Activated CD4-positive, alpha-beta T cell treated with anti-CD3 and anti-CD28 coated beads for 36 hours (primary cell): ENCODE measurements around the gene MMD. TPM values are rescaled to one million over a fixed set of nuclear protein-coding genes. Genes with fewer than 3 reads are reported as not detected.

ENCODE experiments used
- ATAC-seq: fragments of 200-7000 bp; cut with Tn5 transposase; one replicate; pipeline ENCODE4 v1.10.0; 2021; ENCODE audit warnings: mild to moderate bottlenecking, moderate library complexity
- CTCF ChIA-PET: fragments of 350-600 bp; sonication (Branson Sonifier 250); formaldehyde crosslinking; loops from one replicate; lab custom pipeline; 2021; ENCODE audit warnings: antibody characterized with exemption; lab: Charles Lee
- POLR2A ChIA-PET: fragments of 350-600 bp; sonication (Branson Sonifier 250); formaldehyde crosslinking; loops from one replicate; lab custom pipeline; 2021; ENCODE audit warnings: antibody characterized with exemption, inconsistent platforms; lab: Charles Lee
- DNase-seq: peaks from one replicate; pipeline ENCODE4 v3.0.0-alpha.2; 2020
- H3K27ac Mint-ChIP-seq: one replicate; pipeline ENCODE4 v1.8.0; 2021; ENCODE audit warnings: mixed read lengths
- H3K27me3 Mint-ChIP-seq: one replicate; pipeline ENCODE4 v1.8.0; 2021; ENCODE audit warnings: mixed read lengths
- H3K36me3 Mint-ChIP-seq: one replicate; pipeline ENCODE4 v1.8.0; 2021; ENCODE audit warnings: low read depth, mixed read lengths
- H3K4me1 Mint-ChIP-seq: one replicate; pipeline ENCODE4 v1.8.0; 2021; ENCODE audit warnings: mixed read lengths
- H3K4me3 Mint-ChIP-seq: one replicate; pipeline ENCODE4 v1.8.0; 2021; ENCODE audit warnings: mild to moderate bottlenecking, moderate library complexity, mixed read lengths
- H3K9me3 Mint-ChIP-seq: one replicate; pipeline ENCODE4 v1.8.0; 2021; ENCODE audit warnings: low read depth, mixed read lengths
- intact Hi-C, 2 experiments: fragments of 100-400 bp; cut with DNase I in 1 of 2; cut with micrococcal nuclease in 1 of 2; formaldehyde crosslinking; loops; one replicate each; pipeline versions ENCODE4 v1.14.2 to v1.15.1; 2022 to 2024; cut with DNase I, micrococcal nuclease
- total RNA-seq, 2 experiments: library from RNA; stranded (reverse); gene quantifications; one replicate each; pipeline ENCODE4 v1.2.3, GENCODE V29; 2021

Gene MMD
- total RNA-seq, 2 experiments from 2014 or later = 17.4 to 19.6 TPM

- peaks cover 10% of the 10 kb centered on the region for H3K9me3 Mint-ChIP-seq
- ChIA-PET POLR2A (no interaction called here), CTCF (interaction anchor here (0.6 to 2.9 kb wide), 3 partner anchors 15 to 1652 kb away, joined by 3 to 8 read pairs (median 3); no protein-coding TSS in a partner anchor)
- no peak for DNase-seq
- no peak overlapping the region for H3K4me3 Mint-ChIP-seq
- no peaks in the 10 kb centered on the region for H3K36me3 Mint-ChIP-seq
- no peak for ATAC-seq
- intact Hi-C loops = no loop called here
- no peak overlapping the region for H3K27ac Mint-ChIP-seq
- H3K4me1 Mint-ChIP-seq = no peaks in the 10 kb centered on the region
- peaks cover 14% of the 10 kb centered on the region for H3K27me3 Mint-ChIP-seq
Measured at GRCh38 chr17:55363033-55363432, 58.6 kb downstream of the MMD start.

- CTCF ChIA-PET = interaction anchor here (0.9 to 9.2 kb wide), 3 partner anchors 8 to 369 kb away, joined by 3 to 70 read pairs (median 3); no protein-coding TSS in a partner anchor
- ATAC-seq (no peak), DNase-seq (no peak)
- Mint-ChIP-seq H3K27ac (no peak overlapping the region), H3K36me3 (no peaks in the 10 kb centered on the region), H3K4me3 (no peak overlapping the region), H3K4me1 (peaks cover 2% of the 10 kb centered on the region), H3K27me3 (peaks cover 14% of the 10 kb centered on the region), H3K9me3 (peaks cover 10% of the 10 kb centered on the region)
- intact Hi-C loops = no loop called here
- POLR2A ChIA-PET = no interaction called here
Measured at GRCh38 chr17:55360971-55361370, 60.7 kb downstream of the MMD start.

GRCh38 chr17:55356434-55357328 is 65.0 kb downstream of the MMD start:
- Mint-ChIP-seq H3K27me3 (peaks cover 8% of the 10 kb centered on the region), H3K36me3 (no peaks in the 10 kb centered on the region), H3K9me3 (peaks cover 9% of the 10 kb centered on the region), H3K4me3 (no peak overlapping the region), H3K4me1 (peaks cover 2% of the 10 kb centered on the region), H3K27ac (no peak overlapping the region)
- ChIA-PET CTCF (interaction anchor here (0.5 to 9.2 kb wide), 27 partner anchors 8 to 383 kb away, joined by 3 to 70 read pairs (median 4); no protein-coding TSS in a partner anchor), POLR2A (interaction anchor here (0.5 kb wide), 1 partner anchor 136 kb away, joined by 3 read pairs; no protein-coding TSS in a partner anchor)
- intact Hi-C loops = loop anchor here (1.0 to 5.0 kb wide), 2 partner anchors 156 to 158 kb away; partner anchors contain the start of gene SMIM36 (in 1 of the 2)
- ATAC-seq = peak; percentile 94
- peak; percentile 83 for DNase-seq

GRCh38 chr17:55354941-55355340 is 66.7 kb downstream of the MMD start:
- no peak for ATAC-seq
- intact Hi-C loops = loop anchor here in 1 of 2 experiments (5.0 kb wide), 1 partner anchor 157 kb away; the partner anchor contains the start of gene SMIM36
- Mint-ChIP-seq H3K4me1 (peaks cover 2% of the 10 kb centered on the region), H3K27ac (no peak overlapping the region), H3K36me3 (no peaks in the 10 kb centered on the region), H3K27me3 (no peaks in the 10 kb centered on the region), H3K9me3 (no peaks in the 10 kb centered on the region), H3K4me3 (no peak overlapping the region)
- CTCF ChIA-PET = interaction anchor here (0.6 to 9.2 kb wide), 11 partner anchors 9 to 363 kb away, joined by 3 to 70 read pairs (median 3); no protein-coding TSS in a partner anchor
- DNase-seq = no peak
- POLR2A ChIA-PET = no interaction called here

- Mint-ChIP-seq H3K27me3 (no peaks in the 10 kb centered on the region), H3K4me1 (peaks cover 2% of the 10 kb centered on the region), H3K9me3 (no peaks in the 10 kb centered on the region), H3K36me3 (no peaks in the 10 kb centered on the region), H3K4me3 (no peak overlapping the region), H3K27ac (no peak overlapping the region)
- POLR2A ChIA-PET = no interaction called here
- DNase-seq (no peak), ATAC-seq (no peak)
- intact Hi-C loops = no loop called here
- CTCF ChIA-PET = interaction anchor here (0.7 to 9.2 kb wide), 6 partner anchors 9 to 362 kb away, joined by 3 to 70 read pairs (median 4); no protein-coding TSS in a partner anchor
Measured at GRCh38 chr17:55354010-55354409, 67.6 kb downstream of the MMD start.

- CTCF ChIA-PET = interaction anchor here (1.0 to 1.8 kb wide), 2 partner anchors 358 to 360 kb away, joined by 3 to 10 read pairs; no protein-coding TSS in a partner anchor
- no peak for DNase-seq
- H3K27ac Mint-ChIP-seq = no peak overlapping the region
Measured at GRCh38 chr17:55351226-55351625, 70.4 kb downstream of the MMD start.

GRCh38 chr17:55350825-55351205 is 70.8 kb downstream of the MMD start:
- CTCF ChIA-PET = no interaction called here

More at GRCh38 chr17:55351226-55351625, 70.4 kb downstream of the MMD start:
- Mint-ChIP-seq H3K4me1 (peaks cover 3% of the 10 kb centered on the region), H3K9me3 (peaks cover 4% of the 10 kb centered on the region), H3K36me3 (no peaks in the 10 kb centered on the region), H3K27me3 (peaks cover 3% of the 10 kb centered on the region), H3K4me3 (no peak overlapping the region)
- POLR2A ChIA-PET = no interaction called here
- intact Hi-C loops = no loop called here
- no peak for ATAC-seq

GRCh38 chr17:55348749-55349354 is 72.8 kb downstream of the MMD start:
- ATAC-seq (no peak), DNase-seq (peak; percentile 64)
- Mint-ChIP-seq H3K27me3 (peaks cover 3% of the 10 kb centered on the region), H3K4me3 (no peak overlapping the region), H3K27ac (no peak overlapping the region), H3K4me1 (peaks cover 11% of the 10 kb centered on the region), H3K9me3 (peaks cover 4% of the 10 kb centered on the region), H3K36me3 (no peaks in the 10 kb centered on the region)
- CTCF ChIA-PET = interaction anchor here (0.7 to 3.5 kb wide), 18 partner anchors 8 to 356 kb away, joined by 3 to 34 read pairs (median 4); partner anchors contain the start of genes MMD and SMIM36
- POLR2A ChIA-PET = no interaction called here
- intact Hi-C loops = loop anchor here (1.0 to 10.0 kb wide), 8 partner anchors 44 to 386 kb away; no protein-coding TSS in a partner anchor

More at GRCh38 chr17:55350825-55351205, 70.8 kb downstream of the MMD start:
- peaks cover 4% of the 10 kb centered on the region for H3K9me3 Mint-ChIP-seq
- no peak for ATAC-seq
- peaks cover 3% of the 10 kb centered on the region for H3K27me3 Mint-ChIP-seq
- no peaks in the 10 kb centered on the region for H3K36me3 Mint-ChIP-seq
- no peak for DNase-seq
- H3K4me3 Mint-ChIP-seq = no peak overlapping the region
- H3K4me1 Mint-ChIP-seq = peaks cover 3% of the 10 kb centered on the region
- no peak overlapping the region for H3K27ac Mint-ChIP-seq
- POLR2A ChIA-PET = no interaction called here
- intact Hi-C loops = no loop called here

GRCh38 chr17:55347341-55347740 is 74.3 kb downstream of the MMD start:
- intact Hi-C loops = loop anchor here in 1 of 2 experiments (5.0 to 10.0 kb wide), 4 partner anchors 45 to 387 kb away; no protein-coding TSS in a partner anchor
- ChIA-PET POLR2A (no interaction called here), CTCF (interaction anchor here (0.6 to 3.5 kb wide), 12 partner anchors 9 to 354 kb away, joined by 3 to 34 read pairs (median 3); partner anchors contain the start of gene SMIM36)
- H3K36me3 Mint-ChIP-seq = no peaks in the 10 kb centered on the region
- H3K27ac Mint-ChIP-seq = no peak overlapping the region
- peaks cover 5% of the 10 kb centered on the region for H3K27me3 Mint-ChIP-seq
- DNase-seq (no peak), ATAC-seq (no peak)
- H3K4me1 Mint-ChIP-seq = peaks cover 17% of the 10 kb centered on the region
- no peak overlapping the region for H3K4me3 Mint-ChIP-seq
- H3K9me3 Mint-ChIP-seq = peaks cover 4% of the 10 kb centered on the region

- no peaks in the 10 kb centered on the region for H3K36me3 Mint-ChIP-seq
- ChIA-PET CTCF (interaction anchor here (1.2 to 1.8 kb wide), 3 partner anchors 12 to 37 kb away, joined by 3 to 8 read pairs (median 3); no protein-coding TSS in a partner anchor), POLR2A (no interaction called here)
- intact Hi-C loops = loop anchor here in 1 of 2 experiments (5.0 to 10.0 kb wide), 4 partner anchors 44 to 388 kb away; no protein-coding TSS in a partner anchor
- no peak overlapping the region for H3K27ac Mint-ChIP-seq
- H3K4me1 Mint-ChIP-seq = peaks cover 20% of the 10 kb centered on the region
- no peak for ATAC-seq
- peaks cover 4% of the 10 kb centered on the region for H3K9me3 Mint-ChIP-seq
- H3K27me3 Mint-ChIP-seq = peaks cover 5% of the 10 kb centered on the region
- H3K4me3 Mint-ChIP-seq = no peak overlapping the region
- no peak for DNase-seq
Measured at GRCh38 chr17:55346658-55347057, 75.0 kb downstream of the MMD start.
